ENCODE results near the gene CCDC40.

Gene CCDC40

GRCh38 chr17:80133626-80133970 is 97.2 kb downstream of the CCDC40 start:
- no peak for DNase-seq (ENCODE audit: low read depth, low spot score)

DNA sequence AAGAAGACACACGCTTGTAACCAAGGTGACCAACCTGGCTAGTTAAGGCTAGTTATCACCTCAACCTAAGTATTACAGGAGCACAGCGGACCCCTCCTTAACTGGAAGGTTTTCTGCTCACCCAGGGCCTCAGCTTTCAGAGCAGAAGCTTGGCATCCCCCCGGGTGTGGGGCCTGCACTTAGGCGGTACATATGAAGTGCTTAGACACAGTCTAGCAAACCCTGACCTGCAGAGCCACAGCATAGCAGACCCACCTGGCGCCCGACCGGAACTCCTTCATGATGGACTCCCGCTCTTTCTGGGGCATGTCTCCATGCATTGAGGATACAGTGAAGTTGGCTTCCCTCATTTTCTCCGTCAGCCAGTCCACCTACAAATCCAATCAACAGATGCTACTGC is 100.7 kb downstream of the CCDC40 start:
- no peak for DNase-seq (ENCODE audit: low read depth, low spot score)

DNA sequence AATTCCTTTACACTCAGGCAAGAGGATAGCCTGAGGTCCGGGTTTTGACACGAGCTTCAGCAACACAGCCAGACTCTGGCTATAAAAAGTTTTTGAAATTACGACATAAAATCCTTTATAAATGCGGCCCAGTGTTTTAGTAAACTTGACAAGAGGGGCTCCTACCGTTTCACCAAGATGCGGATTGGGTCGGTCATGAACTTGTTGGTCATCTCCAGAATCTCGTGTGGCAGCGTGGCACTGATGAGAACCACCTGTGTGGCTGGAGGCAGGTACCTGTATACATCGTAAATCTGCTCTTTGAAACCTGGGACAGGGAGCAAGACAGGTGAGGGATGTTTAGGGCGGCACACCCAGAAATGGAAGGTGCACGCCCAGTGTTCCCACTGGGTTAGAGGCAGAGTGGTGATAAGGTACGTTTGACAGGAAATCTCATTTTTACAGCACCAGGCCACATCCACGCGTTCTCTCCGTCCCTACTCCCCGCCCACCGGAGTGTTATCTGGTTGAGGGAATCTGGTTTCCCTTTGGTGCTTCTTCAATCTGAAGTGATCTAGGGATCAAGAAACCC is 102.5 kb downstream of the CCDC40 start:
- DNase-seq (ENCODE audit: low read depth, low spot score): no peak

DNA sequence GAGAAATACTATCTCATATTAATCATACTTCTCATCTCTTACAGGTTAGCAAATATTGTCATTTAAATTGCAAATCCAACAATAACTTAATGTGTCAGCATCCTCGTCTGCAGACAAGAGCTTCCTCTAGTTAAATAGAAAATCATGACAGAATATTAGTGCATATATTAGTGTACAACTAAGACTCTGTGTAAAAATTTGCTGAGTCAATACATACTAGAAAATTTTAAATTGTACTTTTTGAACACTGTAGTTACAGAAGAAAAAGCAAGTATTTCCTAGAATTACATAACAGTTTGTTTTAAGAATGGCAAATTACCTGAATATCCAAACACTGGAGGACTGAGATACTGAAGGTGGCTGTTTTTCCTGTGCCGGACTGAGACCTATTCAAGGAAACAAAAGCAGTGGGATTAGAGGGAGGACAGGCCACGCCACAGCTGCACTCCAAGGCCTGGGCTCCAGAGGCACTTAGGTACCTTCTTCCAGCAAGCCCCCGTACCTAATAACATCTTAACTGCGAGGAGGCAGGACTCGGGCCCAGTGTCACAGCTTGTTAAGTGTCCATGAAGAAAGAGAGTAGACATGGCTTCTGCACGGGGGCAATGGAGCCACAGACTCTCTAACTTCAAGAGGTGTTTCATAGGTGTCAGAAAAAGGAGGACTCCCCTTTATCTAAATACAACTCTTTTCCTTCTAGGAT is 105.2 kb downstream of the CCDC40 start:
- no peak for DNase-seq (ENCODE audit: low read depth, low spot score)

DNA sequence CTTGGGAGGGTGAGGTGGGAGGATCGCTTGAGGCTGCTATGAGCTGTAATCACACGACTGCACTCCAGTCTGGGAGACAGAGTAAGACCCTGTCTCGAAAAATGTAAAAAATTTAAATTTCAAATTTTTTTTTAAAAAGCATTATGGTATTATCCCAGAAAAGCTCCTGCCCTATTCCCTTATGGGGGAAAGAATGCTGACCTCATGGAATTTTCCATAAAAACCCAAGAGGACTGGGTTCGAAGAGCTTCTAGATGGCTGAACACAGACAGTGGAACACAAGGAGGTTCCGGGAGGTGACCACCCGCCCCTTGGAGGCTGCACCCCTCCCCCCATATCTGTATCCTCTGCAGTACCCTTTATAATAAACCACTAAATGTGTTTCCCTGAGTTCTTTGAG is 106.5 kb downstream of the CCDC40 start:
- no peak for DNase-seq (ENCODE audit: low read depth, low spot score)

GRCh38 chr17:80145076-80146075 is 108.9 kb downstream of the CCDC40 start:
- no peak for DNase-seq (ENCODE audit: low read depth, low spot score)

DNA sequence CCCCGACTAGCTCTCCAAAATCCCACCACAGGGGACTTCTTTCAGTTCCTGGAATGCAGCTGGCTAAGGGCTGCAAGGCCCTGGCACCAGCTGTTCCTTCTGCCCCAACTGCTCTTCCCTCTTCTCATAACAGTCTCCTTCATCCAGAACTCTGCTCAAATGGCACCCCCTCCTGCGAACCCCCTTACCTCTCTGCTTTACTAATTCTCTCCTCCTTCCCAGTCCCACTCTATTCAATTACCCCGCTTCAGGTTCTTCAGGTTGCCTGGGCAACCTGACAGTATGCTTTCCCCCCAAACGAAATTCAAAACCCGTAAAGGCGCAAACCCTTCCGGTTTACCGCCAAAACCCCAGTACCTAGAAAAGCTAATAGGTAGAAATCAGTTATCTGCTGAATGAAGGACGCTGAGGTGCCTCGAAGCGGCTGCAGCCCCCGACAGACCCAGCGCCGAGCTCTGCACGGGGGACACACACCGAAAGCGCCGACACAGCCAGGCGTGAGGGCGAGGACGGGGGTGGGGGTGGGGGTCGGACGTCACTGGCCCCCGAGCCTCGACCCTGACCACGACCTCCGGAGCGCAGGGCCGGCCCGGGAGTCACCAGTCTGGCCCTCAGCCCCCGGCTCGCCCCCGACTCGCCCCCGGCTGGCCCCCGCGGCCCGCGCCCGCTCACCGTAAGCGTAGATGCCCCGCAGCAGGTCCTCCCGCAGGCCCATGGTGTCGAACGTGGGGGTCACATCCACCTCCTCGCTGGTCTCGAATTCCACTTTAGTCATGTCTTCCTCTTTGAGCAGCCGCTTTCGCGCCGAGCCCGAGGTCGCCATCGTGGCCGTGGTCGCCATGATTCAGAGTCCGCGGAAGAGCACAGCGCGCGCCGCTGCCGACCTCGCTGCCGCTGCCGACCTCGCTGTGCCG is 109.9 kb downstream of the CCDC40 start:
- no peak for DNase-seq (ENCODE audit: low read depth, low spot score)

DNA sequence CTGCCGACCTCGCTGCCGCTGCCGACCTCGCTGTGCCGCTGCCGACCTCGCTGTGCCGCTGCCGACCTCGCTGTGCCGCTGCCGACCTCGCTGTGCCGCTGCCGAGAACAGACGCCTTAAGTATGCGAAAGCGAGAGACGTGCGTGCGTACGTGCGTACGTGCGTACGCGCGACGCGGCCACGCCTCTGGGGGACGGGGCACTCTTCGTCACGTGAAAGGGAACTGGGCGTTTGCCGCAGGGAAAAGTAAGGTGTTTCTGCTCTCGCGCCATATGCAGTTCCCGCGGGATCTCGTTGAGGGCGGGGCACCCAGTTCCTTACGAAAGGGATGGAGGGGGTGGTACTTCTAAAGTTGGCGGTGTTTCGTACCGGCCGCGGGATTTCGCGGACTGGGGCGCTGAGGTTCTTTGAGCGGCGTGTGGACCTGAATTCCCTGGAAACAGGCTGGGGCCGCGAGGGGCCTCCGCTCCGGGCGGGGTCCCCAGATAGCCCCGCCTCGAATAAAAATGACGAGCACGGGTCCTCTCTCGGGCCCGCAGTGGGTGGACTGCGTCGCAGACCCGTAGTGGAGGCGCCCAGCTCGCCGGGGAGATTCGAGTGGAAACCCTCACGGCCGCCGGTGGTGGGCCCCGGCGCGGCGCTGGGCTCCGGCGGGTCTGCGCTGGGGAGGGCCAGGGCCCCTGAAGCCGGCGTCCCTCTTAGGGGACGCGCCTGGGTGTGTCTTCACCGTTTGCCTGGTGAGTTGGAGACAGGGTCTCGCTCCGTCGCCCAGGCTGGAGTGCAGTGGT is 110.8 kb downstream of the CCDC40 start, which contains the start of gene EIF4A3:
Gene EIF4A3 (minus strand): TSS at position 94 of the 788 bp plus-strand sequence. CDS start 167 bp downstream, outside the sequence.
- DNase-seq (ENCODE audit: low read depth, low spot score): peak; percentile 98
